MM.1S (cell line): ENCODE measurements around the gene CEP72.
"Not testable (repeated sequence)": the region's sequence is repeated elsewhere in the genome, so short reads cannot be mapped to it uniquely, and the experiment has no call there.

Experiments used
- DNase-seq: peaks from one replicate; pipeline ENCODE4 v3.0.0-alpha.2; 2015
- H2AFZ ChIP-seq: fragments of 300-600 bp; sonication (generic); 2 replicates; pipeline ENCODE4 v1.6.0; 2016; ENCODE audit warnings: antibody characterized with exemption, low read length
- H3F3A ChIP-seq: fragments of 300-600 bp; sonication (generic); 2 replicates; pipeline ENCODE4 v1.6.1; 2016; ENCODE audit warnings: mild to moderate bottlenecking, antibody characterized with exemption, low read length, moderate library complexity, mixed read lengths; ENCODE audit not compliant: insufficient read depth
- H3K27ac ChIP-seq: fragments of 300-600 bp; sonication (generic); 2 replicates; pipeline ENCODE4 v1.5.1; 2016; ENCODE audit warnings: mild to moderate bottlenecking, low read length
- H3K27me3 ChIP-seq: fragments of 300-600 bp; sonication (generic); replicated peaks from 2 replicates; pipeline ENCODE4 v1.6.0; 2016; ENCODE audit warnings: low read length; ENCODE audit not compliant: insufficient read depth
- H3K36me3 ChIP-seq: fragments of 300-600 bp; sonication (generic); replicated peaks from 2 replicates; pipeline ENCODE4 v1.6.1; 2016; ENCODE audit warnings: mild to moderate bottlenecking, low read length, mixed read lengths; ENCODE audit not compliant: insufficient read depth
- H3K4me1 ChIP-seq: fragments of 300-600 bp; sonication (generic); 2 replicates; pipeline ENCODE4 v1.6.1; 2016; ENCODE audit warnings: low read length, mixed read lengths
- H3K4me2 ChIP-seq: fragments of 300-600 bp; sonication (generic); 2 replicates; pipeline ENCODE4 v1.6.0; 2016; ENCODE audit warnings: low read depth, low read length
- H3K4me3 ChIP-seq: fragments of 300-600 bp; sonication (generic); 2 replicates; pipeline ENCODE4 v1.5.1; 2016; ENCODE audit warnings: low read length, mixed read lengths
- H3K79me2 ChIP-seq: fragments of 300-600 bp; sonication (generic); 2 replicates; pipeline ENCODE4 v1.6.1; 2016; ENCODE audit warnings: mixed run types, low read length, mixed read lengths
- H3K9ac ChIP-seq: fragments of 300-600 bp; sonication (generic); 2 replicates; pipeline ENCODE4 v1.6.1; 2016; ENCODE audit warnings: low read length, mixed read lengths
- H3K9me2 ChIP-seq: fragments of 300-600 bp; sonication (generic); replicated peaks from 2 replicates; pipeline ENCODE4 v1.6.1; 2016; ENCODE audit warnings: mild to moderate bottlenecking, low read length, mixed read lengths; ENCODE audit not compliant: insufficient read depth
- H3K9me3 ChIP-seq: fragments of 300-600 bp; sonication (generic); replicated peaks from 2 replicates; pipeline ENCODE4 v1.6.1; 2016; ENCODE audit warnings: mild to moderate bottlenecking, low read length, mixed read lengths; ENCODE audit not compliant: insufficient read depth
- H4K20me1 ChIP-seq: fragments of 300-600 bp; sonication (generic); 2 replicates; pipeline ENCODE4 v1.6.1; 2016; ENCODE audit warnings: mild to moderate bottlenecking, low read length, moderate library complexity, mixed read lengths; ENCODE audit not compliant: insufficient read depth
- EZH2 ChIP-seq: fragments of 300-600 bp; sonication (generic); optimal IDR thresholded peaks from 2 replicates; pipeline ENCODE3; 2017; ENCODE audit warnings: low read depth, mild to moderate bottlenecking, antibody characterized with exemption, low read length, mixed read lengths
- EZH2phosphoT487 ChIP-seq: fragments of 300-600 bp; sonication (generic); IDR thresholded peaks from 2 replicates; pipeline ENCODE4 v1.6.1; 2018; ENCODE audit warnings: antibody characterized with exemption, low read length
- TF ChIP-seq, protein P1 (sequence below): fragments of 300-600 bp; sonication (generic); IDR thresholded peaks from 2 replicates; pipeline ENCODE4 v1.5.1; 2016; ENCODE audit warnings: antibody characterized with exemption, low read length, mixed read lengths

The CEP72 gene

DNA sequence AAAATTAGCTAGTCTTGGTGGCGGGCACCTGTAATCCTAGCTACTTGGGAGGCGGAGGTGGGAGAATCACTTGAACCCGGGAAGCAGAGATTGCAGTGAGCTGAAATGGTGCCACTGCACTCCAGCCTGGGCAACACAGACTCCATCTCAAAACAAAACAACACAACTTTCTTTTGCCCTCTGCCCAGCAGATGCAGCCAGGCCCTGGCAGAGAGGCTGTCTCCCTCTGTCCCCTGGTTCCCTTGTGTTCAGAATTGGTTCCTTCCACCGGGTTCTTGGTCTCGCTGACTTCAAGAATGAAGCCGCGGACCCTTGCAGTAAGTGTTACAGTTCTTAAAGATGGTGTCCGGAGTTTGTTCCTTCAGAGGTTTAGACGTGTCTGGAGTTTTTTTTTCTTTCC lies 30.2 kb upstream of the CEP72 start:
- Histone ChIP-seq H3K9me3 (no peaks in the 10 kb centered on the region), H3K79me2 (no peaks in the 10 kb centered on the region), H3K4me2 (no peak overlapping the region), H4K20me1 (no peaks in the 10 kb centered on the region), H3K36me3 (no peaks in the 10 kb centered on the region), H2AFZ (no peak overlapping the region), H3K27me3 (no peaks in the 10 kb centered on the region), H3K4me1 (no peaks in the 10 kb centered on the region), H3K9me2 (no peaks in the 10 kb centered on the region), H3K9ac (no peak overlapping the region), H3F3A (no peaks in the 10 kb centered on the region), H3K27ac (no peak overlapping the region), H3K4me3 (no peak overlapping the region)
- DNase-seq = no peak
- TF ChIP-seq EZH2 = no peak
- TF ChIP-seq EZH2phosphoT487 = no peak
- TF ChIP-seq, protein P1, sequence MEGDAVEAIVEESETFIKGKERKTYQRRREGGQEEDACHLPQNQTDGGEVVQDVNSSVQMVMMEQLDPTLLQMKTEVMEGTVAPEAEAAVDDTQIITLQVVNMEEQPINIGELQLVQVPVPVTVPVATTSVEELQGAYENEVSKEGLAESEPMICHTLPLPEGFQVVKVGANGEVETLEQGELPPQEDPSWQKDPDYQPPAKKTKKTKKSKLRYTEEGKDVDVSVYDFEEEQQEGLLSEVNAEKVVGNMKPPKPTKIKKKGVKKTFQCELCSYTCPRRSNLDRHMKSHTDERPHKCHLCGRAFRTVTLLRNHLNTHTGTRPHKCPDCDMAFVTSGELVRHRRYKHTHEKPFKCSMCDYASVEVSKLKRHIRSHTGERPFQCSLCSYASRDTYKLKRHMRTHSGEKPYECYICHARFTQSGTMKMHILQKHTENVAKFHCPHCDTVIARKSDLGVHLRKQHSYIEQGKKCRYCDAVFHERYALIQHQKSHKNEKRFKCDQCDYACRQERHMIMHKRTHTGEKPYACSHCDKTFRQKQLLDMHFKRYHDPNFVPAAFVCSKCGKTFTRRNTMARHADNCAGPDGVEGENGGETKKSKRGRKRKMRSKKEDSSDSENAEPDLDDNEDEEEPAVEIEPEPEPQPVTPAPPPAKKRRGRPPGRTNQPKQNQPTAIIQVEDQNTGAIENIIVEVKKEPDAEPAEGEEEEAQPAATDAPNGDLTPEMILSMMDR = no peak

DNA sequence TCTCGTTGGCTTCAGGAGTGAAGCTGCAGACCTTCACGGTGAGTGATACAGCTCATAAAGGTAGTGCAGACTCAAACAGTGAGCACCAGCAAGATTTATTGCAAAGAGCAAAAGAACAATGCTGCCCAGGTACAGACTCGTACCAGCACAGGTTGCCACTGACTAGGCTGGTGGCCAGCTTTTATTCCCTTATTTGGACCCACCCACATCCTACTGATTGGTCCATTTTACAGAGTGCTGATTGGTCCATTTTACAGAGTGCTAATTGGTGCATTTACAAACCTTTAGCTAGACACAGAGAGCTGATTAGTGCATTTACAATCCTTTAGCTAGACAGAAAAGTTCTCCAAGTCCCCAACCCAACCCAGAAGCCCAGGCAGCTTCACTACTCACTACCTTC lies 29.7 kb upstream of the CEP72 start:
- H3K4me1 ChIP-seq, H2AFZ ChIP-seq, H3K9me2 ChIP-seq, H3K79me2 ChIP-seq, H3K9ac ChIP-seq, H3K36me3 ChIP-seq, H3K27ac ChIP-seq, H3K4me2 ChIP-seq, H3K27me3 ChIP-seq, H3K4me3 ChIP-seq, H3K9me3 ChIP-seq, H3F3A ChIP-seq, H4K20me1 ChIP-seq, DNase-seq: not testable (repeated sequence)

DNA sequence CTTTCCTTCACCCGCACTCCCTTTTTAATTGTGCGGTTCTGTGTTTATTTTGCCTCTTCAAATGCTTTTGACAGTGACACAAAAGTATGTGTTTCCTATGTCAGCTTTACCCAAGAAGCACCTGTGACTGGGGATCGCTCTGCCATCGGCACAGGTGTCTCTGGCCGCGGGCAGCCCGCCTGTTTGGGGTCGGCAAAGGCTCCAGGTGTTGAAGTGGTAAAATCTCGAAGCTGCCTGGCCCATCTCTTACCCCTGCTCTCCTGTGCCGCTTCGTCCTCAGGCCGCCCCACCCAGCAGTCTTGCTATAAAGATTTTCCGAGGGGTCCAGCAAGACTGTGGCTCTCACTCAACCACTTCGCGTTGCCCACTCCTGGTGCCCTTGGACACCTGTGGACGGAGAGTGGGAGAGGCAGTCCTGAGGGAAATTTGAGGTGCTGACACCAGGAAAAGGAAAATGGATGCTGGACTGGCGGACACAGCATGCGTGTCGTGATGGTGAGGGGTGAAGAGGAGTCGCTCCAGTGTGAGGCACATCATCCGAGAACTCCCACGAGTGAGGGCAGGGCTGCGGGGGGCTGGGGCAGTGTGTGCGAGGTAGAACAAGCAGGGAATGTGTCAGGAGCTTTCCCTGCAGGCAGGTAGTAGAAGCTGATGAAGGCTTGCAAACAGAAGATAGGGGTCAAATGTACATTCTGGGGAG lies 29.1 kb upstream of the CEP72 start:
- TF ChIP-seq EZH2 = no peak
- TF ChIP-seq, protein P1 = no peak
- no peak for TF ChIP-seq EZH2phosphoT487
- H3K9me3 ChIP-seq = no peaks in the 10 kb centered on the region
- H2AFZ ChIP-seq = no peak overlapping the region
- H3K4me1 ChIP-seq = no peaks in the 10 kb centered on the region
- no peak for DNase-seq
- no peak overlapping the region for H3K27ac ChIP-seq
- H3K4me3 ChIP-seq = no peak overlapping the region
- no peaks in the 10 kb centered on the region for H3K36me3 ChIP-seq
- no peak overlapping the region for H3K9ac ChIP-seq
- no peak overlapping the region for H3K4me2 ChIP-seq
- H3K79me2 ChIP-seq = no peaks in the 10 kb centered on the region
- H4K20me1 ChIP-seq = no peaks in the 10 kb centered on the region
- H3K9me2 ChIP-seq = no peaks in the 10 kb centered on the region
- no peaks in the 10 kb centered on the region for H3F3A ChIP-seq
- H3K27me3 ChIP-seq = no peaks in the 10 kb centered on the region

DNA sequence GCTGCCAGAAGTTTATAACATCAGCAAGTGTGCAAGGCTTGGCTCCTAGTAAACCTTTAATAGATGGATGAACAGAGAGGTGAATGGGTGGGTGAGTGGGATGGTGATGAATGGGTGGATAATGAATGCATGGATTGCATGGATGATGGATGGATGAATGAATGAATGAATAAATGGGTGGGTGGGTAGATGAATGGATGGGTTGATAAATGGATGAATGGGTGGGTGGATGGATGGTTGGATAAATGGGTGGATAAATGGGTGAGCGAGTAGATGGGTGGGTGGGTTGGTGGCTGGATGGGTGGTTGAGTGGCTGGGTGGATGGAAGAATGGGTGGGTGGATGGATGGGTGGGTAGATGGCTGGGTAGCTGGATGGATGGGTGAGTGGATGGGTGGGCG lies 28.5 kb upstream of the CEP72 start:
- TF ChIP-seq EZH2phosphoT487 = no peak
- TF ChIP-seq, protein P1 = no peak
- H3K36me3 ChIP-seq = no peaks in the 10 kb centered on the region
- no peak overlapping the region for H3K27ac ChIP-seq
- no peaks in the 10 kb centered on the region for H3F3A ChIP-seq
- no peaks in the 10 kb centered on the region for H3K9me3 ChIP-seq
- no peak overlapping the region for H2AFZ ChIP-seq
- DNase-seq = no peak
- H3K4me3 ChIP-seq = no peak overlapping the region
- H3K4me2 ChIP-seq = no peak overlapping the region
- H4K20me1 ChIP-seq = no peaks in the 10 kb centered on the region
- no peaks in the 10 kb centered on the region for H3K9me2 ChIP-seq
- H3K79me2 ChIP-seq = no peaks in the 10 kb centered on the region
- no peaks in the 10 kb centered on the region for H3K4me1 ChIP-seq
- no peaks in the 10 kb centered on the region for H3K27me3 ChIP-seq
- no peak overlapping the region for H3K9ac ChIP-seq
